CD14-positive monocyte (primary cell): ENCODE measurements around the gene HRH4. TPM values are rescaled to one million over a fixed set of nuclear protein-coding genes. Genes with fewer than 3 reads are reported as not detected.

Experiments used
- DNase-seq, 3 donors: peaks; one replicate each; pipeline ENCODE4 v3.0.0-alpha.2; 2011 to 2022
- H2AFZ ChIP-seq: 2 replicates; pipeline ENCODE4 v1.6.0; 2012; ENCODE audit warnings: mild to moderate bottlenecking, low read depth, low read length, inconsistent platforms; ENCODE audit not compliant: insufficient read depth, poor library complexity, severe bottlenecking
- H3K27ac ChIP-seq, 2 donors: 1 replicate in 1 of 2; 2 replicates in 1 of 2; pipeline ENCODE4 v1.5.1; 2012 to 2013; ENCODE audit warnings: low read length in 2 of 2, control low read depth in 1 of 2, inconsistent platforms in 1 of 2, low read depth in 1 of 2, mild to moderate bottlenecking in 1 of 2
- H3K27me3 ChIP-seq, 2 donors: one replicate each; pipeline versions ENCODE4 v1.6.0 to v1.6.1; 2011 to 2013; ENCODE audit warnings: low read length in 2 of 2; ENCODE audit not compliant: control insufficient read depth in 2 of 2, insufficient read depth in 2 of 2
- H3K36me3 ChIP-seq, 2 donors: replicated peaks in 1 of 2; 1 replicate in 1 of 2; 2 replicates in 1 of 2; pipeline versions ENCODE4 v1.5.1 to v1.6.1; 2012 to 2013; ENCODE audit warnings: low read length in 2 of 2, control low read depth in 1 of 2, inconsistent platforms in 1 of 2, mild to moderate bottlenecking in 1 of 2; ENCODE audit not compliant: insufficient read depth in 2 of 2, control insufficient read depth in 1 of 2
- H3K4me1 ChIP-seq, 2 donors: 1 replicate in 1 of 2; 2 replicates in 1 of 2; pipeline versions ENCODE4 v1.5.1 to v1.6.1; 2012 to 2013; ENCODE audit warnings: low read length in 2 of 2, control low read depth in 1 of 2, inconsistent platforms in 1 of 2, mild to moderate bottlenecking in 1 of 2, moderate library complexity in 1 of 2; ENCODE audit not compliant: insufficient read depth in 2 of 2, control insufficient read depth in 1 of 2
- H3K4me2 ChIP-seq: replicated peaks from 2 replicates; pipeline ENCODE3; 2012; ENCODE audit warnings: low read length, moderate library complexity, mild to moderate bottlenecking; ENCODE audit not compliant: poor library complexity, severe bottlenecking; ENCODE audit errors: extremely low read depth
- H3K4me3 ChIP-seq, 3 experiments: fragments of 200-600 bp in 1 of 3; sonication (generic) in 1 of 3; replicated peaks in 1 of 3; 1 replicate in 2 of 3; 2 replicates in 1 of 3; pipeline ENCODE4 v1.5.1; 2011 to 2013; ENCODE audit warnings: low read length in 3 of 3, mild to moderate bottlenecking in 3 of 3, control low read depth in 2 of 3, low read depth in 2 of 3, inconsistent platforms in 1 of 3, moderate library complexity in 1 of 3
- H3K79me2 ChIP-seq: 2 replicates; pipeline ENCODE4 v1.6.0; 2012; ENCODE audit warnings: mild to moderate bottlenecking, control low read depth, inconsistent platforms, low read length, moderate library complexity; ENCODE audit not compliant: insufficient read depth
- H3K9ac ChIP-seq: 2 replicates; pipeline ENCODE4 v1.6.0; 2017; ENCODE audit warnings: low read length, mild to moderate bottlenecking; ENCODE audit not compliant: insufficient read depth, poor library complexity, severe bottlenecking
- H3K9me3 ChIP-seq, 2 donors: replicated peaks in 1 of 2; 1 replicate in 1 of 2; 2 replicates in 1 of 2; pipeline versions ENCODE4 v1.5.1 to v1.6.1; 2012 to 2013; ENCODE audit warnings: low read length in 2 of 2, control low read depth in 1 of 2; ENCODE audit not compliant: control insufficient read depth in 1 of 2, insufficient read depth in 1 of 2
- H4K20me1 ChIP-seq: 2 replicates; pipeline ENCODE4 v1.6.0; 2012; ENCODE audit warnings: mild to moderate bottlenecking, low read length, control low read depth, moderate library complexity; ENCODE audit not compliant: insufficient read depth
- H3K27ac Mint-ChIP-seq, 7 donors: one replicate each; pipeline ENCODE4 v1.8.0; 2020; ENCODE audit warnings: mild to moderate bottlenecking in 7 of 7, mixed read lengths in 7 of 7, moderate library complexity in 6 of 7, inconsistent platforms in 2 of 7
- H3K27me3 Mint-ChIP-seq, 3 donors: one replicate each; pipeline ENCODE4 v1.8.0; 2021 to 2022; ENCODE audit warnings: low read depth in 3 of 3, mild to moderate bottlenecking in 3 of 3, mixed read lengths in 3 of 3, moderate library complexity in 3 of 3, inconsistent platforms in 1 of 3
- H3K36me3 Mint-ChIP-seq, 2 donors: one replicate each; pipeline ENCODE4 v1.8.0; 2020; ENCODE audit warnings: mixed read lengths in 2 of 2, inconsistent platforms in 1 of 2, mild to moderate bottlenecking in 1 of 2
- H3K4me1 Mint-ChIP-seq: one replicate; pipeline ENCODE4 v1.8.0; 2020; ENCODE audit warnings: mild to moderate bottlenecking, mixed read lengths
- H3K4me3 Mint-ChIP-seq, 2 donors: one replicate each; pipeline ENCODE4 v1.8.0; 2020; ENCODE audit warnings: mild to moderate bottlenecking in 2 of 2, mixed read lengths in 2 of 2, moderate library complexity in 1 of 2
- H3K9me3 Mint-ChIP-seq, 7 donors: one replicate each; pipeline ENCODE4 v1.8.0; 2020 to 2022; ENCODE audit warnings: mixed read lengths in 7 of 7, mild to moderate bottlenecking in 6 of 7, moderate library complexity in 6 of 7, inconsistent platforms in 2 of 7
- WGBS: methylation state at CpG from one replicate; pipeline ENCODE4 v1.1.5; 2013; ENCODE audit warnings: missing lambda C conversion rate; ENCODE audit not compliant: insufficient coverage; 5-methylcytosine and 5-hydroxymethylcytosine counted together
- intact Hi-C, 2 donors: fragments of 100-400 bp; cut with micrococcal nuclease; formaldehyde crosslinking; loops; one replicate each; pipeline versions ENCODE4 v1.15.0 to v1.15.1; 2023
- polyA plus RNA-seq, 3 donors: library from polyadenylated mRNA; depleted of rRNA in 1 of 3; unstranded in 2 of 3; stranded (reverse) in 1 of 3; fragments of 300-500 nt in 2 of 3; fragments of >200 nt in 1 of 3; fragmentation: Illumina TruSeq in 2 of 3; gene quantifications; 1 replicate in 2 of 3; 2 replicates in 1 of 3; pipeline ENCODE4 v1.2.3, GENCODE V29; 2012 to 2021
- TF ChIP-seq, protein P1 (sequence below): fragments of 200-600 bp; IDR thresholded peaks from one replicate; pipeline ENCODE4 v1.8.0; 2022; ENCODE audit warnings: antibody characterized with exemption, mild to moderate bottlenecking

HRH4 gene
- polyA plus RNA-seq, 3 donors = 0.10 TPM; not detected in 2

DNA sequence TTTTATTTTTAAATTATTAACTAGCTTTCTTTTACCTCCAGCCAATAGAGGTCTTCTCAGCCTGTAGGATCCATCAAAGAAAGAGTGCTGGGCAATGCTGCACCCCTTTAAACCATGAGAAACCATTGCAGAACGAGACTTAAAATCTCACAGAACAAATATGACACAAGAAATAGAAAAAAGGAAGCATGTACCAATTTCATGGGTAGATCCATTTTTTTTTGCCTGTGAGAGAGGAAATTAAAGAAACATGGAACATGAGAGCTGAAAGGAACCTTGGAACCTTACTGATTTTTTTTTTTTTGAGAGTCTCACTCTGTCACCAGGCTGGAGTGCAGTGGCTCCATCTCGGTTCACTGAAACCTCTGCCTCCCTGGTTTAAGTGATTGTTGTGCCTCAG lies 14.0 kb downstream of the HRH4 start:
- Histone ChIP-seq H3K4me3 (no peak overlapping the region), H3K9me3 (no peaks in the 10 kb centered on the region), H3K27ac (no peak overlapping the region), H3K79me2 (no peaks in the 10 kb centered on the region), H3K36me3 (no peaks in the 10 kb centered on the region), H2AFZ (peak overlapping the region; percentile 35), H3K4me1 (peaks cover 5 to 6% of the 10 kb centered on the region in 2 donors), H3K4me2 (no peak overlapping the region), H3K27me3 (no peaks in the 10 kb centered on the region), H3K9ac (no peak overlapping the region), H4K20me1 (no peaks in the 10 kb centered on the region)
- Mint-ChIP-seq H3K4me3 (no peak overlapping the region), H3K9me3 (peaks cover 0 to 5% (median 0%) of the 10 kb centered on the region in 7 donors), H3K27me3 (no peaks in the 10 kb centered on the region), H3K27ac (no peak overlapping the region), H3K4me1 (peaks cover 27% of the 10 kb centered on the region), H3K36me3 (peaks cover 3 to 5% of the 10 kb centered on the region in 2 donors)
- intact Hi-C loops = loop anchor here in 1 of 2 donors (10.0 kb wide), 1 partner anchor 60 kb away; no protein-coding TSS in a partner anchor
- no peak for DNase-seq
- WGBS = no CpG with 5 or more reads among the region's 2 CpGs
- TF ChIP-seq, protein P1, sequence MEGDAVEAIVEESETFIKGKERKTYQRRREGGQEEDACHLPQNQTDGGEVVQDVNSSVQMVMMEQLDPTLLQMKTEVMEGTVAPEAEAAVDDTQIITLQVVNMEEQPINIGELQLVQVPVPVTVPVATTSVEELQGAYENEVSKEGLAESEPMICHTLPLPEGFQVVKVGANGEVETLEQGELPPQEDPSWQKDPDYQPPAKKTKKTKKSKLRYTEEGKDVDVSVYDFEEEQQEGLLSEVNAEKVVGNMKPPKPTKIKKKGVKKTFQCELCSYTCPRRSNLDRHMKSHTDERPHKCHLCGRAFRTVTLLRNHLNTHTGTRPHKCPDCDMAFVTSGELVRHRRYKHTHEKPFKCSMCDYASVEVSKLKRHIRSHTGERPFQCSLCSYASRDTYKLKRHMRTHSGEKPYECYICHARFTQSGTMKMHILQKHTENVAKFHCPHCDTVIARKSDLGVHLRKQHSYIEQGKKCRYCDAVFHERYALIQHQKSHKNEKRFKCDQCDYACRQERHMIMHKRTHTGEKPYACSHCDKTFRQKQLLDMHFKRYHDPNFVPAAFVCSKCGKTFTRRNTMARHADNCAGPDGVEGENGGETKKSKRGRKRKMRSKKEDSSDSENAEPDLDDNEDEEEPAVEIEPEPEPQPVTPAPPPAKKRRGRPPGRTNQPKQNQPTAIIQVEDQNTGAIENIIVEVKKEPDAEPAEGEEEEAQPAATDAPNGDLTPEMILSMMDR = no peak

GRCh38 chr18:24475926-24476589 lies 15.6 kb downstream of the HRH4 start:
- TF ChIP-seq, protein P1 = no peak
- no CpG with 5 or more reads among the region's 6 CpGs for WGBS
- Histone ChIP-seq H4K20me1 (no peaks in the 10 kb centered on the region), H3K4me1 (peaks cover 5 to 6% of the 10 kb centered on the region in 2 donors), H3K9ac (no peak overlapping the region), H3K36me3 (no peaks in the 10 kb centered on the region), H2AFZ (no peak overlapping the region), H3K4me3 (no peak overlapping the region), H3K79me2 (no peaks in the 10 kb centered on the region), H3K27ac (no peak overlapping the region), H3K4me2 (no peak overlapping the region), H3K27me3 (no peaks in the 10 kb centered on the region), H3K9me3 (no peaks in the 10 kb centered on the region)
- DNase-seq = no peak
- Mint-ChIP-seq H3K9me3 (peaks cover 4 to 7% (median 5%) of the 10 kb centered on the region in 7 donors), H3K27ac (no peak overlapping the region), H3K4me3 (no peak overlapping the region), H3K27me3 (peaks cover 0 to under 1% (median 0%) of the 10 kb centered on the region in 3 donors), H3K36me3 (peaks cover 0 to 3% of the 10 kb centered on the region in 2 donors), H3K4me1 (peaks cover 23% of the 10 kb centered on the region)
- intact Hi-C loops = loop anchor here in 1 of 2 donors (10.0 kb wide), 1 partner anchor 59 kb away; no protein-coding TSS in a partner anchor
